Right lung (tissue), 5 donors: Measurements from ENCODE around the gene TRPM4. TPM values are rescaled to one million over a fixed set of nuclear protein-coding genes. Genes with fewer than 3 reads are reported as not detected.
"Not testable (repeated sequence)": the region's sequence is repeated elsewhere in the genome, so short reads cannot be mapped to it uniquely, and the experiment has no call there.

Source experiments
- DNase-seq, 2 donors: peaks; one replicate each; pipeline ENCODE4 v3.0.0-alpha.2; 2013
- polyA plus RNA-seq, 5 donors: library from polyadenylated mRNA; unstranded; fragments of 120-200 nt; gene quantifications; one replicate each; pipeline versions ENCODE4 v1.2.1 to v1.2.3, GENCODE V29; 2013; ENCODE audit warnings: inconsistent platforms in 1 of 5, low replicate concordance in 1 of 5; ENCODE audit not compliant: insufficient read length in 5 of 5, insufficient read depth in 1 of 5

TRPM4 gene
- polyA plus RNA-seq, 5 donors, result 11.5 to 31.7 (median 24.9) TPM

GRCh38 chr19:49223472-49223871 lies 65.9 kb downstream of the TRPM4 start:
- no peak for DNase-seq

DNA sequence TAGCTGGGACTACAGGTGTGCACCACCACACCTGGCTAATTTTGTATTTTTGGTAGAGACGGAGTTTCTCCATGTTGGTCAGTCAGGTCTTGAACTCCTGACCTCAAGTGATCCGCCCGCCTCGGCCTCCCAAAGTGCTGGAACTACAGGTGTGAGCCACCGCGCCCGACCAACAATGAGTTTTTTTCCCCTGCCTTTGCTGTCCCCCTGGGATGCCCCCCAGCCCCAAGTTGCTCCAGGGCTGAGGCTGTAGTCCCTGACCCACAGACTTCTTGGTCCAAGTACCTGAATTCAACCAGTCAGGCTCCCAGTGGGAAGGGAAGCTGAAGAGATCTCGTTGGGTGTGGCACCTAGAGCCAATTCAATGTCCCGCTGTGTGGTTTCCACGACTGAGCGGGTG lies 66.8 kb downstream of the TRPM4 start:
- not testable (repeated sequence) for DNase-seq

GRCh38 chr19:49224879-49225278 lies 67.3 kb downstream of the TRPM4 start:
- DNase-seq, result peak; percentile 14 to 32

- DNase-seq, result no peak
Measured at GRCh38 chr19:49229416-49229815, 71.8 kb downstream of the TRPM4 start.

DNA sequence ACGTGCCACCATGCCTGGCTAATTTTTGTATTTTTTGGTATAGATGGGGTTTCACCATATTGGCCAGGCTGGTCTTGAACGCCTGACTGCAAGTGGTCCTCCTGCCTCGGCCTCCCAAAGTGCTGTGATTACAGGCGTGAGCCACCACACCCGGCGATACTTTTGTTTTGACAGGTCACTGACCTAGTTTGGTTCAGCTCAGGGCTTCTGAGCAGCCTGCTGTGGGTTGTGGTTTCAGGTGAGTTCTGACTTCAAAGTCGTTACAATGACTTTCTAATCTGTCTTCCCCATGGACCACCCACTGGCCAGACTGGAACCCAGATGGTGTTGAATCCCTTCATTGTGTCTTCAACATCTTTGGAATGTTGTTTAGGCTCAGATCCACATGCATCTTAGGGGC lies 73.8 kb downstream of the TRPM4 start:
- DNase-seq, result no peak

DNA sequence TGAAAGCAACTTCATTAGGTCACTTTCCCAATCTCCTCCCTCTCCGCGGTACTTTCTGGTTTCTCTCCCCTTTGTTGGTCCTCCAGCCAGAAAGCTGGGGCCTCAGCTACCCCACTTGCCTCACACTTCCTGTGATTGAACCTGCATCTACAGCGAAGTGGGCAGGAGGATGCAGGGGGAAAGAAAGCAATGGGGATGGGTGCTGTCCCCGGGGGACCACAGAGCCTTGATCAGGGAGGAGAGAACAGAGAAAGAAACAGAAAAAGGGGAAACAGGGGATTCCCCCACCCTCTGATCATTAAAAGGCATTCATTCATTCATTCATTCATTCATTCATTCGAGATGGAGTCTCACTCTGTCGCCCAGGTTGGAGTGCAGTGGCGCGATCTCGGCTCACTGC lies 74.2 kb downstream of the TRPM4 start:
- no peak for DNase-seq

- no peak for DNase-seq
Measured at GRCh38 chr19:49233163-49233562, 75.6 kb downstream of the TRPM4 start.

DNA sequence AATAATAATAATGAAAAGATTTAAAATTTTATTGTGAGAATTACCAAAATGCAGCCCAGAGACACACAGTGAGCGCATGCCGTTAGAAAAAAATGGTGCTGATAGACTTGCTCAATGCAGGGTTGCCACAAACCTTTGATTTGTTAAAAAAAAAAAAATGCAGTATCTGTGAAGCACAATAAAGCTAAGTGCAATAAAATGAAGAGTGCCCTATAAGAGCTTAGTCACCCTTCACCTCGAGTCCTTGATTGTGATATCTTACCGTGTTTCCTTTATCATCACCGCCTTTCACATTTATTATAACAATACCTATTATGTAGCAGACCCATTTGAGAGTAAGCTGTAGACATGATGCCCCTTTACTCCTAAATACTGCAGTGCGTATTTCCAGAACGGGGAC lies 84.2 kb downstream of the TRPM4 start:
- no peak for DNase-seq

DNA sequence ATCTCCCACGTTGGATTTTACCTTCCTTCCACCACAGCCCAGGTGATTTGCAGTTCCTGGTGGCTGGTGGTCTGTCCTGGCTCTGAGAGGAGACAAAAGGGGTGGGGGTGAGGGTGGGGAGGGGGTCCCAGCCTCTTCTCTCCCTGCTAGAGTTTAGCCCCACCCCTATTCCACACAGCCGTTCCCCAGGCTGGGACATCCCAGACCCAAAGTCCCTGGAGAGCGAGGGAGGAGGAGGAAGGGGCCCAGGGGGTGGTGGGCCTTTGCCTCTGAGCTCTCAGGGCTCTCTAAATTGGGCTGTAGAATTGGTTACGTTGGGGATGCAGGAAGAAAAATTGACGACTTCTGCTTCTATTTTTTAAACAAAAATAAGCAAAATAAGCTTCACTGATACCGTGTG lies 85.5 kb downstream of the TRPM4 start:
- no peak for DNase-seq

GRCh38 chr19:49243726-49244125 lies 86.1 kb downstream of the TRPM4 start:
- no peak for DNase-seq

DNA sequence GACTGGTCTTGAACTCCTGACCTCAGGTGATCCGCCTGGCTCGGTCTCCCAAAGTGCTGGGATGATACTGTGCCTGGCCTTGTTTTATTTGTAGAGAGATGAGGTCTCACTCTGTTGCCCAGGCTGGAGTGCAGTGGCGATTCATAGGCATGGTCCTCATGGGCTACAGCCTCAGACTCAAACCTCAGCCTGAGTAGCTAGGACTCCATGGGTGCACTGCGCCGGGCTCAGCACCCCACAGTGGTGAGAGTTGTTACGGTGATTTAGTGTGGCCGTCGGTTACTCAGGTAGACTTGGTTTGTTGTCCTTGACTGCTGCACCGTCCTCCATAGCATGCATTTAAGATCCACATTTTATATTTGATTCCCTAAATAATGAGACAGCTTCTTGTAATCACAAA lies 86.7 kb downstream of the TRPM4 start:
- DNase-seq, result no peak

GRCh38 chr19:49247676-49248075 lies 90.1 kb downstream of the TRPM4 start:
- DNase-seq, result no peak

DNA sequence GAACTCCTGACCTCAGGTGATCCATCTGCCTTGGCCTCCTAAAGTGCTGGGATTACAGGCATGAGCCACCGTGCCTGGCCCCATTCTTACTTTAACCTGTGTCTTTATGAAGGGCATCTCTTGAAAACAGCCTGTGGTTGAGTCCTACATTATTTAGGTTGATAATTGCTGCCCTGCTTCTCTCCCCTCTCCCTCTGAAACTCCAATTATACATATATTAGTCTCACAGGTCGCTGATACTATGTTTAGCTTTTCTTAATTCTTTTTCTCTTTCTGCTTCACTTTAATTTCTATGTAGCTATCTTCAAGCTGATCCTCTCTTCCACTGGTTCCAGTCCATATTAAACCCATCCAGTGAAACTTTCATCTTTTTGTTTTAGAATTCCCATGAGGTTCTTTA lies 92.3 kb downstream of the TRPM4 start:
- no peak for DNase-seq

- DNase-seq, result no peak
Measured at GRCh38 chr19:49255674-49256073, 98.1 kb downstream of the TRPM4 start.

DNA sequence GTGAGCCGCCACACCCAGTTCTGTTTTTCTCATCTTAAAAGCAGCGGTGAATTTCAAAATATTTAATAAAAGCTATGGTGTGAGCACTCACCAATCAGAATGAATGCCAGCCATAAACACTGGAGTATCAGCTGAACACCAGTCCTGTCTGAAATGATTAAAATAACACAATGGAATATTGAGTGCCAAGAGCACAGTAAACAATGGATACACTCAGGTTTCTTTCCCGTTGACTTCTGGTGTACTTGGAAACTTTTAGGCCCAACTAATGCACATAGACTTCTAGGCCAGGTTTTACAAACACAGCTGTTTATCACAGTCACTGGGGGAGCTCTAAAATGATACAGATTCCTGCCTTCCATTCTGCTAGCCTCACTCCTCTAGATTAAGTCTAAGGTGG lies 99.1 kb downstream of the TRPM4 start:
- DNase-seq, result no peak

Other genes starting within 250 kb of the TRPM4 start
- gene DHDH, start 224.1 kb upstream of the TRPM4 start, polyA plus RNA-seq, result 1 to 10 TPM in 4 of 5 donors, under 1 TPM in 1; 0.80 to 2.4 (median 1.6) TPM
- 10 to 100 TPM; 41.9 to 96.2 (median 62.0) TPM for gene BAX, start 202.9 kb upstream of the TRPM4 start, polyA plus RNA-seq
- gene FTL, start 192.5 kb upstream of the TRPM4 start, polyA plus RNA-seq, result 1,000 to 10,000 TPM; 1,127 to 1,622 (median 1,142) TPM
- 10 to 100 TPM; 36.9 to 54.5 (median 44.4) TPM for gene GYS1, start 164.5 kb upstream of the TRPM4 start, polyA plus RNA-seq
- gene RUVBL2, start 163.9 kb upstream of the TRPM4 start, polyA plus RNA-seq, result 10 to 100 TPM; 58.1 to 98.7 (median 76.1) TPM
- under 1 TPM in 1 of 5 donors, not detected in 4; 0.23 TPM for gene LHB, start 140.7 kb upstream of the TRPM4 start, polyA plus RNA-seq
- not detected for gene CGB3, start 133.5 kb upstream of the TRPM4 start, polyA plus RNA-seq
- gene CGB2, start 125.9 kb upstream of the TRPM4 start, polyA plus RNA-seq, result not detected
- gene CGB1, start 120.9 kb upstream of the TRPM4 start, polyA plus RNA-seq, result not detected
- under 1 TPM in 2 of 5 donors, not detected in 3; 0.30 to 0.59 TPM for gene CGB5, start 113.9 kb upstream of the TRPM4 start, polyA plus RNA-seq
- gene CGB8, start 108.7 kb upstream of the TRPM4 start, polyA plus RNA-seq, result under 1 TPM in 1 of 5 donors, not detected in 4; 0.31 TPM
- under 1 TPM in 4 of 5 donors, not detected in 1; 0.22 to 0.41 (median 0.35) TPM for gene CGB7, start 100.0 kb upstream of the TRPM4 start, polyA plus RNA-seq
- gene NTF4, start 93.0 kb upstream of the TRPM4 start, polyA plus RNA-seq, result 1 to 10 TPM in 3 of 5 donors, under 1 TPM in 2; 0.31 to 1.6 (median 1.1) TPM
- under 1 TPM; 0.04 to 0.18 (median 0.06) TPM for gene KCNA7, start 85.1 kb upstream of the TRPM4 start, polyA plus RNA-seq
- gene SNRNP70, start 72.3 kb upstream of the TRPM4 start, polyA plus RNA-seq, result 100 to 1,000 TPM; 292 to 376 (median 365) TPM
- 10 to 100 TPM in 2 of 5 donors, 1 to 10 TPM in 3; 6.4 to 14.5 (median 8.3) TPM for gene LIN7B, start 43.4 kb upstream of the TRPM4 start, polyA plus RNA-seq
- gene C19orf73, start 38.6 kb upstream of the TRPM4 start, polyA plus RNA-seq, result under 1 TPM in 3 of 5 donors, not detected in 2; 0.24 to 0.39 (median 0.28) TPM
- gene PPFIA3, start 38.2 kb upstream of the TRPM4 start, polyA plus RNA-seq, result 10 to 100 TPM in 1 of 5 donors, 1 to 10 TPM in 4; 4.7 to 10.4 (median 7.1) TPM
- 10 to 100 TPM in 2 of 5 donors, 1 to 10 TPM in 3; 8.7 to 13.7 (median 9.8) TPM for gene HRC, start 2.4 kb upstream of the TRPM4 start, polyA plus RNA-seq
- gene SLC6A16, start 167.4 kb downstream of the TRPM4 start, polyA plus RNA-seq, result 1 to 10 TPM; 2.7 to 5.3 (median 3.9) TPM
- 10 to 100 TPM; 35.1 to 50.8 (median 44.1) TPM for gene CD37, start 177.6 kb downstream of the TRPM4 start, polyA plus RNA-seq
- 100 to 1,000 TPM; 105 to 138 (median 117) TPM for gene TEAD2, start 204.6 kb downstream of the TRPM4 start, polyA plus RNA-seq
- gene DKKL1, start 206.1 kb downstream of the TRPM4 start, polyA plus RNA-seq, result 1 to 10 TPM; 2.4 to 5.0 (median 3.6) TPM
- not detected for gene KASH5, start 230.5 kb downstream of the TRPM4 start, polyA plus RNA-seq